Panc1 (cell line): Measurements from ENCODE around the gene FBXO15.

ENCODE experiments used
- TCF7L2 ChIP-seq: IDR thresholded peaks from 2 replicates; pipeline ENCODE4 v1.6.1; 2011; ENCODE audit warnings: mild to moderate bottlenecking, low read depth, low read length, inconsistent platforms
- TF ChIP-seq, protein P1 (sequence below): fragments of 450-650 bp; IDR thresholded peaks from 2 replicates; pipeline ENCODE4 v1.5.1; 2017; ENCODE audit warnings: mild to moderate bottlenecking

GRCh38 chr18:74097803-74098202, 49.8 kb downstream of the FBXO15 start:
- TF ChIP-seq, protein P1, sequence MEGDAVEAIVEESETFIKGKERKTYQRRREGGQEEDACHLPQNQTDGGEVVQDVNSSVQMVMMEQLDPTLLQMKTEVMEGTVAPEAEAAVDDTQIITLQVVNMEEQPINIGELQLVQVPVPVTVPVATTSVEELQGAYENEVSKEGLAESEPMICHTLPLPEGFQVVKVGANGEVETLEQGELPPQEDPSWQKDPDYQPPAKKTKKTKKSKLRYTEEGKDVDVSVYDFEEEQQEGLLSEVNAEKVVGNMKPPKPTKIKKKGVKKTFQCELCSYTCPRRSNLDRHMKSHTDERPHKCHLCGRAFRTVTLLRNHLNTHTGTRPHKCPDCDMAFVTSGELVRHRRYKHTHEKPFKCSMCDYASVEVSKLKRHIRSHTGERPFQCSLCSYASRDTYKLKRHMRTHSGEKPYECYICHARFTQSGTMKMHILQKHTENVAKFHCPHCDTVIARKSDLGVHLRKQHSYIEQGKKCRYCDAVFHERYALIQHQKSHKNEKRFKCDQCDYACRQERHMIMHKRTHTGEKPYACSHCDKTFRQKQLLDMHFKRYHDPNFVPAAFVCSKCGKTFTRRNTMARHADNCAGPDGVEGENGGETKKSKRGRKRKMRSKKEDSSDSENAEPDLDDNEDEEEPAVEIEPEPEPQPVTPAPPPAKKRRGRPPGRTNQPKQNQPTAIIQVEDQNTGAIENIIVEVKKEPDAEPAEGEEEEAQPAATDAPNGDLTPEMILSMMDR, result no peak
- no peak for TF ChIP-seq TCF7L2
